HG03039 (cell line): ENCODE results near the gene ZNF225.
"Not testable (repeated sequence)": the region's sequence is repeated elsewhere in the genome, so short reads cannot be mapped to it uniquely, and the experiment has no call there.

Experiments used
- ATAC-seq: cut with Tn5 transposase; IDR thresholded peaks from one replicate; pipeline ENCODE4 v1.9.1; 2021; ENCODE audit warnings: mild to moderate bottlenecking, moderate library complexity; ENCODE audit not compliant: unreplicated experiment

Gene ZNF225

GRCh38 chr19:44156475-44156874 is 43.3 kb downstream of the ZNF225 start:
- no peak for ATAC-seq

GRCh38 chr19:44163789-44164188 is 50.6 kb downstream of the ZNF225 start:
- ATAC-seq, result no peak

GRCh38 chr19:44164327-44164672 is 51.1 kb downstream of the ZNF225 start:
- ATAC-seq, result no peak

- ATAC-seq, result peak; percentile 87
These were observed 51.7 kb downstream of the ZNF225 start, which contains the start of gene ZNF226 for GRCh38 chr19:44164673-44165512. ZNF226 (plus strand) TSS chr19:44165100; CDS start chr19:44170081, 4,981 bp downstream.

DNA sequence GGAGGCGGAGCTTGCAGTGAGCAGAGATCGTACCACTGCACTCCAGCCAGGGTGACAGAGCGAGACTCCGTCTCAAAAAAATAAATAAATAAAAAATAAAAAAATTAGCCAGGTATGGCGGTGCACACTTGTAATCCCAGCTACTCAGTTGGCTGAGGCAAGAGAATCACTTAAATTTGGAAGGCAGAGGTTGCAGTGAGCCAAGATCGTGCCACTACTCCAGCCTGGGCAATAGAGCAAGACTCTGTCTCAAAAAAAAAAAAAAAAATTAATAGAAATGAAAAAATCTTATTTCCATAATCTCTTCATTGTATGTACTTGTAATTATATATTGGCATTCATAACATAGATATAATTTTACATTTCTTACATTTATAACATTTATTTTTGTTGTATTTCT is 57.5 kb downstream of the ZNF225 start:
- ATAC-seq, result not testable (repeated sequence)

DNA sequence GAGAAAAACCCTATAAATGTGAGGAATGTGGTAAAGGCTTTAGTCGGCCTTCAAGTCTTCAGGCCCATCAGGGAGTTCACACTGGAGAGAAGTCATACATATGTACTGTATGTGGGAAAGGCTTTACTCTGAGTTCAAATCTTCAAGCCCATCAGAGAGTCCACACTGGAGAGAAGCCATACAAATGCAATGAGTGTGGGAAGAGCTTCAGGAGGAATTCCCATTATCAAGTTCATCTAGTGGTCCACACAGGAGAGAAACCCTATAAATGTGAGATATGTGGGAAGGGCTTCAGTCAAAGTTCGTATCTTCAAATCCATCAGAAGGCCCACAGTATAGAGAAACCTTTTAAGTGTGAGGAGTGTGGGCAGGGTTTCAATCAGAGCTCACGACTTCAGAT is 63.4 kb downstream of the ZNF225 start:
- ATAC-seq, result no peak

GRCh38 chr19:44180968-44181367 is 67.8 kb downstream of the ZNF225 start:
- ATAC-seq, result no peak

- ATAC-seq, result no peak
These were observed 68.9 kb downstream of the ZNF225 start for GRCh38 chr19:44182145-44182544.
